Keratinocyte (primary cell): ENCODE measurements around the gene FGF12. TPM values are rescaled to one million over a fixed set of nuclear protein-coding genes. Genes with fewer than 3 reads are reported as not detected.
A peak's percentile ranks its signal among the peaks of the same experiment; 100 is the strongest.

ENCODE experiments used
- DNase-seq: peaks from one replicate; pipeline ENCODE4 v3.0.0-alpha.2; 2011; ENCODE audit warnings: low read depth, missing footprints, low spot score
- FAIRE-seq: peaks from 2 replicates; lab custom pipeline; 2011; peaks lifted over from hg19 to GRCh38; lab: Jason Lieb, UNC
- H2AFZ ChIP-seq: 2 replicates; pipeline ENCODE4 v1.6.0; 2012; ENCODE audit warnings: low read length, control low read depth, inconsistent platforms; ENCODE audit not compliant: control insufficient read depth
- H3K27ac ChIP-seq: 2 replicates; pipeline ENCODE4 v1.5.1; 2011; ENCODE audit warnings: low read length; ENCODE audit not compliant: control insufficient read depth, insufficient read depth
- H3K27me3 ChIP-seq: 3 replicates; pipeline ENCODE4 v1.6.0; 2011; ENCODE audit warnings: low read length; ENCODE audit not compliant: control insufficient read depth, insufficient read depth; ENCODE audit errors: extremely low read depth
- H3K36me3 ChIP-seq, 2 experiments: 2 replicates in 1 of 2; 3 replicates in 1 of 2; pipeline ENCODE4 v1.5.1; 2011; ENCODE audit warnings: low read length in 2 of 2, mild to moderate bottlenecking in 1 of 2; ENCODE audit not compliant: control insufficient read depth in 2 of 2, insufficient read depth in 2 of 2; ENCODE audit errors: extremely low read depth in 1 of 2
- H3K4me1 ChIP-seq: 3 replicates; pipeline ENCODE4 v1.5.1; 2011; ENCODE audit warnings: low read length; ENCODE audit not compliant: control insufficient read depth, insufficient read depth; ENCODE audit errors: extremely low read depth
- H3K4me2 ChIP-seq: 3 replicates; pipeline ENCODE4 v1.6.0; 2011; ENCODE audit warnings: low read depth, low read length; ENCODE audit not compliant: control insufficient read depth, insufficient read depth; ENCODE audit errors: extremely low read depth
- H3K4me3 ChIP-seq, 3 experiments: fragments of 200-600 bp in 1 of 3; sonication (generic) in 1 of 3; 2 replicates in 2 of 3; 3 replicates in 1 of 3; pipeline ENCODE4 v1.5.1; 2011 to 2016; ENCODE audit warnings: low read length in 3 of 3, mild to moderate bottlenecking in 3 of 3, control low read depth in 2 of 3, inconsistent platforms in 1 of 3, low read depth in 1 of 3, mixed read lengths in 1 of 3, mixed run types in 1 of 3, moderate library complexity in 1 of 3; ENCODE audit not compliant: control insufficient read depth in 2 of 3, insufficient read depth in 2 of 3; ENCODE audit errors: extremely low read depth in 1 of 3
- H3K79me2 ChIP-seq: 2 replicates; pipeline ENCODE4 v1.6.0; 2012; ENCODE audit warnings: low read length; ENCODE audit not compliant: control insufficient read depth, insufficient read depth
- H3K9ac ChIP-seq: 3 replicates; pipeline ENCODE4 v1.6.0; 2011; ENCODE audit warnings: low read length; ENCODE audit not compliant: control insufficient read depth, insufficient read depth; ENCODE audit errors: extremely low read depth
- H3K9me1 ChIP-seq: 3 replicates; pipeline ENCODE4 v1.6.0; 2011; ENCODE audit warnings: low read length; ENCODE audit not compliant: control insufficient read depth, insufficient read depth; ENCODE audit errors: extremely low read depth
- H3K9me3 ChIP-seq: 2 replicates; pipeline ENCODE4 v1.5.1; 2012; ENCODE audit warnings: low read depth, low read length; ENCODE audit not compliant: control insufficient read depth
- H4K20me1 ChIP-seq: 3 replicates; pipeline ENCODE4 v1.6.0; 2011; ENCODE audit warnings: low read length; ENCODE audit not compliant: control insufficient read depth, insufficient read depth; ENCODE audit errors: extremely low read depth
- CTCF ChIP-seq, 3 experiments: IDR thresholded peaks in 1 of 3; conservative IDR thresholded peaks in 1 of 3; optimal IDR thresholded peaks in 1 of 3; 2 replicates in 2 of 3; 3 replicates in 1 of 3; pipeline versions ENCODE3 to v1.5.1; 2011; ENCODE audit warnings: low read length in 3 of 3, mild to moderate bottlenecking in 3 of 3, moderate library complexity in 2 of 3, control low read depth in 1 of 3, inconsistent platforms in 1 of 3; ENCODE audit not compliant: insufficient read depth in 2 of 3; ENCODE audit errors: extremely low read depth in 1 of 3
- EZH2 ChIP-seq: IDR thresholded peaks from one replicate; pipeline ENCODE4 v1.6.1; 2012; ENCODE audit warnings: inconsistent platforms, mild to moderate bottlenecking, low read length, moderate library complexity
- dilution Hi-C: fragments of 300-500 bp; cut with MboI; formaldehyde crosslinking; loops from one replicate; pipeline ENCODE4 v1.7.0; 2020; ENCODE audit warnings: low sequenced_read_pairs; ENCODE audit not compliant: extremely low pct_ligation_motif_present
- polyA plus RNA-seq, 5 experiments: library from polyadenylated mRNA; depleted of rRNA in 3 of 5; stranded (reverse) in 3 of 5; stranded (forward) in 1 of 5; unstranded in 1 of 5; fragments of >200 nt; gene quantifications; 1 replicate in 1 of 5; 2 replicates in 3 of 5; 3 replicates in 1 of 5; pipeline versions ENCODE4 v1.2.1 to v1.2.3, GENCODE V29; 2011 to 2012; ENCODE audit warnings: missing spikeins in 2 of 5, low read depth in 1 of 5, low replicate concordance in 1 of 5

The FGF12 gene
- polyA plus RNA-seq, 1 donor (not counting 4 experiments of a cell fraction or from before 2014, with no cell fraction given), result 4.1 TPM

GRCh38 chr3:192408647-192409200, 318.6 kb downstream of the FGF12 start:
- Histone ChIP-seq H3K9me3 (no peaks in the 10 kb centered on the region), H3K9me1 (no peaks in the 10 kb centered on the region), H3K27ac (no peak overlapping the region), H2AFZ (no peak overlapping the region), H3K4me2 (peak overlapping the region; percentile 74), H3K4me1 (peaks cover 6% of the 10 kb centered on the region), H3K9ac (no peak overlapping the region), H3K27me3 (peaks cover 45% of the 10 kb centered on the region), H3K36me3 (no peaks in the 10 kb centered on the region), H4K20me1 (no peaks in the 10 kb centered on the region), H3K4me3 (peak overlapping the region in 2 of 3 experiments; percentile 54 to 57), H3K79me2 (no peaks in the 10 kb centered on the region)
- dilution Hi-C loops, result no loop called here
- FAIRE-seq, result no peak
- TF ChIP-seq EZH2, result peak; percentile 14
- TF ChIP-seq CTCF (optimal IDR thresholded peaks at IDR 0.05 in 1 of 3, IDR thresholded peaks at IDR 0.05 in 1 of 3, conservative IDR thresholded peaks at IDR 0.05 in 1 of 3; ENCODE audit: extremely low read depth in 1 of 3, insufficient read depth in 2 of 3, low read length in 3 of 3), result no peak
- no peak for DNase-seq

- Histone ChIP-seq H3K79me2 (no peaks in the 10 kb centered on the region), H3K36me3 (no peaks in the 10 kb centered on the region), H3K9me3 (no peaks in the 10 kb centered on the region), H3K9me1 (no peaks in the 10 kb centered on the region), H3K4me3 (peak overlapping the region in 2 of 3 experiments; percentile 38 to 57), H2AFZ (peak overlapping the region; percentile 38), H3K9ac (no peak overlapping the region), H3K4me1 (peaks cover 1% of the 10 kb centered on the region), H3K4me2 (peak overlapping the region; percentile 74), H3K27ac (no peak overlapping the region), H4K20me1 (no peaks in the 10 kb centered on the region), H3K27me3 (peaks cover 45% of the 10 kb centered on the region)
- DNase-seq (no peak), FAIRE-seq (no peak)
- dilution Hi-C loops, result no loop called here
- TF ChIP-seq CTCF (optimal IDR thresholded peaks at IDR 0.05 in 1 of 3, IDR thresholded peaks at IDR 0.05 in 1 of 3, conservative IDR thresholded peaks at IDR 0.05 in 1 of 3; ENCODE audit: extremely low read depth in 1 of 3, insufficient read depth in 2 of 3, low read length in 3 of 3), result no peak
- TF ChIP-seq EZH2, result peak; percentile 70
These were observed 319.2 kb downstream of the FGF12 start for GRCh38 chr3:192408007-192408646.
